ENCODE measurements around the gene RBM19. TPM values are rescaled to one million over a fixed set of nuclear protein-coding genes. Genes with fewer than 3 reads are reported as not detected.

Gene RBM19
- total and polyA plus RNA-seq, 4 donors = 7.9 to 18.7 (median 9.0) TPM

GRCh38 chr12:113802966-113803758, 163.0 kb downstream of the RBM19 start:
- no peaks in the 10 kb centered on the region for H3K36me3 ChIP-seq (ENCODE audit: control insufficient read depth in 4 of 4, insufficient read depth in 3 of 4, low read depth in 1 of 4, low read length in 3 of 4)
- no peak for DNase-seq (ENCODE audit: low spot score)
- 88% methylated on average over 22 of the region's 22 CpGs for WGBS
- no peak overlapping the region for H3K4me3 ChIP-seq (ENCODE audit: low read depth in 1 of 3, low read length in 3 of 3)
- H3K27me3 ChIP-seq (ENCODE audit: control insufficient read depth in 4 of 4, insufficient read depth in 4 of 4, low read length in 3 of 4) = no peaks in the 10 kb centered on the region
- no peak for TF ChIP-seq HNF4A (conservative IDR thresholded peaks at IDR 0.05)
- no peak for TF ChIP-seq GABPA (IDR thresholded peaks at IDR 0.05 in 1 of 2, conservative IDR thresholded peaks at IDR 0.05 in 1 of 2)
- no peak for TF ChIP-seq RXRA (IDR thresholded peaks at IDR 0.05)
- no peak for TF ChIP-seq TAF1 (conservative IDR thresholded peaks at IDR 0.05)
- TF ChIP-seq ZBTB33 (IDR thresholded peaks at IDR 0.05) = no peak
- TF ChIP-seq JUND (IDR thresholded peaks at IDR 0.05) = no peak
- H3K9me3 ChIP-seq (ENCODE audit: control insufficient read depth in 4 of 4, low read length in 3 of 4) = no peaks in the 10 kb centered on the region
- H3K9ac ChIP-seq (ENCODE audit: low read depth in 1 of 2, low read length in 2 of 2) = no peak overlapping the region
- H3K4me1 ChIP-seq (ENCODE audit: control insufficient read depth in 4 of 4, insufficient read depth in 4 of 4, low read length in 3 of 4) = no peaks in the 10 kb centered on the region
- H3K27ac ChIP-seq (ENCODE audit: low read depth in 1 of 2, low read length in 2 of 2) = no peak overlapping the region

- TF ChIP-seq GABPA (IDR thresholded peaks at IDR 0.05 in 1 of 2, conservative IDR thresholded peaks at IDR 0.05 in 1 of 2) (no peak), FOXA1 (IDR thresholded peaks at IDR 0.05) (no peak), ZBTB33 (IDR thresholded peaks at IDR 0.05) (no peak), RAD21 (IDR thresholded peaks at IDR 0.05) (no peak), TAF1 (conservative IDR thresholded peaks at IDR 0.05) (no peak), JUND (IDR thresholded peaks at IDR 0.05) (no peak), FOXA2 (IDR thresholded peaks at IDR 0.05) (no peak), REST (IDR thresholded peaks at IDR 0.05) (no peak), SP1 (IDR thresholded peaks at IDR 0.05) (no peak), NR2F2 (IDR thresholded peaks at IDR 0.05) (no peak), HNF4G (IDR thresholded peaks at IDR 0.05) (no peak), HNF4A (conservative IDR thresholded peaks at IDR 0.05) (no peak), RXRA (IDR thresholded peaks at IDR 0.05) (no peak), EGR1 (IDR thresholded peaks at IDR 0.05; ENCODE audit: low read depth in 2 of 2) (no peak), YY1 (IDR thresholded peaks at IDR 0.05) (no peak)
- TF ChIP-seq, protein P1, sequence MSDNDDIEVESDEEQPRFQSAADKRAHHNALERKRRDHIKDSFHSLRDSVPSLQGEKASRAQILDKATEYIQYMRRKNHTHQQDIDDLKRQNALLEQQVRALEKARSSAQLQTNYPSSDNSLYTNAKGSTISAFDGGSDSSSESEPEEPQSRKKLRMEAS (IDR thresholded peaks at IDR 0.05) = no peak
- TF ChIP-seq, protein P2, sequence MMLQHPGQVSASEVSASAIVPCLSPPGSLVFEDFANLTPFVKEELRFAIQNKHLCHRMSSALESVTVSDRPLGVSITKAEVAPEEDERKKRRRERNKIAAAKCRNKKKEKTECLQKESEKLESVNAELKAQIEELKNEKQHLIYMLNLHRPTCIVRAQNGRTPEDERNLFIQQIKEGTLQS (IDR thresholded peaks at IDR 0.05) = no peak
- TF ChIP-seq, protein P3, sequence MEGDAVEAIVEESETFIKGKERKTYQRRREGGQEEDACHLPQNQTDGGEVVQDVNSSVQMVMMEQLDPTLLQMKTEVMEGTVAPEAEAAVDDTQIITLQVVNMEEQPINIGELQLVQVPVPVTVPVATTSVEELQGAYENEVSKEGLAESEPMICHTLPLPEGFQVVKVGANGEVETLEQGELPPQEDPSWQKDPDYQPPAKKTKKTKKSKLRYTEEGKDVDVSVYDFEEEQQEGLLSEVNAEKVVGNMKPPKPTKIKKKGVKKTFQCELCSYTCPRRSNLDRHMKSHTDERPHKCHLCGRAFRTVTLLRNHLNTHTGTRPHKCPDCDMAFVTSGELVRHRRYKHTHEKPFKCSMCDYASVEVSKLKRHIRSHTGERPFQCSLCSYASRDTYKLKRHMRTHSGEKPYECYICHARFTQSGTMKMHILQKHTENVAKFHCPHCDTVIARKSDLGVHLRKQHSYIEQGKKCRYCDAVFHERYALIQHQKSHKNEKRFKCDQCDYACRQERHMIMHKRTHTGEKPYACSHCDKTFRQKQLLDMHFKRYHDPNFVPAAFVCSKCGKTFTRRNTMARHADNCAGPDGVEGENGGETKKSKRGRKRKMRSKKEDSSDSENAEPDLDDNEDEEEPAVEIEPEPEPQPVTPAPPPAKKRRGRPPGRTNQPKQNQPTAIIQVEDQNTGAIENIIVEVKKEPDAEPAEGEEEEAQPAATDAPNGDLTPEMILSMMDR (IDR thresholded peaks at IDR 0.05; ENCODE audit: low read depth, low read length, missing input control) = no peak
- WGBS = 93% methylated on average over 17 of the region's 17 CpGs
- no peak for DNase-seq (ENCODE audit: low spot score)
- H3K4me3 ChIP-seq (ENCODE audit: low read depth in 1 of 3, low read length in 3 of 3) = no peak overlapping the region
- H3K9me3 ChIP-seq (ENCODE audit: control insufficient read depth in 4 of 4, low read length in 3 of 4) = no peaks in the 10 kb centered on the region
- no peaks in the 10 kb centered on the region for H3K36me3 ChIP-seq (ENCODE audit: control insufficient read depth in 4 of 4, insufficient read depth in 3 of 4, low read depth in 1 of 4, low read length in 3 of 4)
- H3K27me3 ChIP-seq (ENCODE audit: control insufficient read depth in 4 of 4, insufficient read depth in 4 of 4, low read length in 3 of 4) = no peaks in the 10 kb centered on the region
- no peak overlapping the region for H3K27ac ChIP-seq (ENCODE audit: low read depth in 1 of 2, low read length in 2 of 2)
- H3K9ac ChIP-seq (ENCODE audit: low read depth in 1 of 2, low read length in 2 of 2) = no peak overlapping the region
- H3K4me1 ChIP-seq (ENCODE audit: control insufficient read depth in 4 of 4, insufficient read depth in 4 of 4, low read length in 3 of 4) = no peaks in the 10 kb centered on the region
Observed at GRCh38 chr12:113802000-113802749, 163.9 kb downstream of the RBM19 start.
